NCI-H2029 (cell line): ENCODE data around the gene OCIAD2.
"Not testable (repeated sequence)": the region's sequence is repeated elsewhere in the genome, so short reads cannot be mapped to it uniquely, and the experiment has no call there.

Experiments used
- DNase-seq: peaks from one replicate; lab custom pipeline; 2025; lab: John Stamatoyannopoulos, UW

OCIAD2 gene

DNA sequence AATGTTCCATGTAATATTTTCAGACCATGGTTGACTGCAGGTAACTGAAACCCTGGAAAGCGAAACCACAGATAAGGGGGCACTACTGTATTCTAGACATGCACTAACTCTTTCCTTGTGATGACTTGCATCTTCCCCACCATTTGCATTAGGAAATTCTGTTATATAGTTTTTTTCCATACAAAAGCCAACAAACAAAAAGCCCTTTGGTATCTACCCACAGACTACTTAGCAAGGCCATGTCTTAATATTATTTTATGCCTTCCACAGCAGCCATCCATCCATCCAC lies 52.2 kb downstream of the OCIAD2 start:
- DNase-seq, result no peak

DNA sequence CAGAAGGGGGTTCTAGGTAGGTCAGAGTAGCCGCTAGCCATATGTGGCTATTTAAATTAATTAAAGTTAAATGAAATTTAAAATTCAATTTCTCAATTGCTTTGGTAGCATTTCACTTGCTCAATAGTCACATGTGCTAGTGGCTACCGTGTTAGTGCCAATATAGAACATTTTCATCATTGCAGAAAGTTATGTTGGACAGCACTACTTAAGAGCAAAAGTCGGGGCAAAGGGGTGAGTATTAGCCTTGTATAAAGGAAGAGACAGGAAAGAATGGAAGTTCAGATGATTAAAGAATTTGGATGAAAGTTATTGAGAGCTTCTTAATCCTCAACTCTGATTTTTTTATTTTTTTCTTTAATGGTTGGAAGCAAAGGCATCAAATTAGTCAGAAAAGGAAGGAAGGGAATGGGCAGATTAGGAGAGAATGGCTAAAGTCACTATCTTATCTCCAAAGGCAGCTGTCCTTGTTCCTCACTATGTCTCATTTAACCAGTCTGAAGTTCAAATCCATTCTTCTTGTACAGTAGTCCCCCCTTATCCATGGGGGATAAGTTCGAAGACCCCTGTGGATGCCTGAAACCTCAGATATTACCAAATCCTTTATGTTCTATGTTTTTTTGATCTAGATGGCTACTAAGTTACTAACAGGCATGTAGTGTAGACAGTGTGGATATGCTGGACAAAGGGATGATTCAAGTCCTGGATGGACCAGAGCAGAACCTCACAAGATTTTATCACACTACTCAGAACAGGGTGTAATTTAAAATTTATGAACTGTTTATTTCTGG lies 52.8 kb downstream of the OCIAD2 start:
- DNase-seq, result no peak

DNA sequence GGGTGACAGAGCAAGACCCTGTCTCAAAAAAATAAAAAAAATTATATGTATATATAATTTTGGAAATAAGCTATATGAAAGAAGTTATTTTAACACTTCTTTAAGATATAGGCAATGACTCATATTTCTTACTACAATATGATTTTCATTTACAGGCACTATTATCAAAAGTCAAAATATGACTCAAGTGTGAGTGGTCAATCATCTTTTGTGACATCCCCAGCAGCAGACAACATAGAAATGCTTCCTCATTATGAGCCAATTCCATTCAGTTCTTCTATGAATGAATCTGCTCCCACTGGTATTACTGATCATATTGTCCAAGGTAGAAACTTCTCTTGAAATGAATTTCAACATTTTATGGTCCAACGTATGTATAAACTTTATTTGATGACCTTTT lies 54.9 kb downstream of the OCIAD2 start:
- DNase-seq, result no peak

DNA sequence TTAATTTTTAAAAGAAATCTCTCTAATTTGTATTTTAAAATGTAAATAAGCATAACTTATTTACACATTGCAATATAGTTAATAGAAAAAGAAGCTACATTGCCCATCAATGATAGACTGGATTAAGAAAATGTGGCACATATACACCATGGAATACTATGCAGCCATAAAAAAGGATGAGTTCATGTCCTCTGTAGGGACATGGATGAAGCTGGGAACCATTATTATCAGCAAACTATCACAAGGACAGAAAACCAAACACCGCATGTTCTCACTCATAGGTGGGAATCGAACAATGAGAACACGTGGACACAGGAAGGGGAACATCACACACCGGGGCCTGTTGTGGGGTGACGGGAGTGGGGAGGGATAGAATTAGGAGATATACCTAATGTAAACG lies 57.8 kb downstream of the OCIAD2 start:
- DNase-seq, result not testable (repeated sequence)

DNA sequence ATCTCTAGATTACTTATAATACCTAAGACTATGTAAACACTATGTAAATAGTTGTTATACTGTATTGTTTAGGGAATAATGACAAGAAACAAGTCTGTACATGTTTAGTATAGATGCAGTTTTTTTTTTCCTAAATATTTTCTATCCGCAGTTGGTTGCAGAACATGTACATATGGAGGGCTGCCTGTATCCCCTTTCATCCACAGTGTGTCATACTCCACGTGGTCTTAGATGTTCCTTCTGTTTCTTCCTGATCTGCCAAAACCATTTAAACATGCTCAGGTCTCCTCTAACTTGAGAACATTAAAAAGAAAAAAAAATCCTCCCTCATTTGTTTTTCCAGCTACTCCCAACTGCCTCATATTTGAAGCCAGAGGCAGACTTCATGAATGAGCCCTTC lies 61.7 kb downstream of the OCIAD2 start:
- no peak for DNase-seq

DNA sequence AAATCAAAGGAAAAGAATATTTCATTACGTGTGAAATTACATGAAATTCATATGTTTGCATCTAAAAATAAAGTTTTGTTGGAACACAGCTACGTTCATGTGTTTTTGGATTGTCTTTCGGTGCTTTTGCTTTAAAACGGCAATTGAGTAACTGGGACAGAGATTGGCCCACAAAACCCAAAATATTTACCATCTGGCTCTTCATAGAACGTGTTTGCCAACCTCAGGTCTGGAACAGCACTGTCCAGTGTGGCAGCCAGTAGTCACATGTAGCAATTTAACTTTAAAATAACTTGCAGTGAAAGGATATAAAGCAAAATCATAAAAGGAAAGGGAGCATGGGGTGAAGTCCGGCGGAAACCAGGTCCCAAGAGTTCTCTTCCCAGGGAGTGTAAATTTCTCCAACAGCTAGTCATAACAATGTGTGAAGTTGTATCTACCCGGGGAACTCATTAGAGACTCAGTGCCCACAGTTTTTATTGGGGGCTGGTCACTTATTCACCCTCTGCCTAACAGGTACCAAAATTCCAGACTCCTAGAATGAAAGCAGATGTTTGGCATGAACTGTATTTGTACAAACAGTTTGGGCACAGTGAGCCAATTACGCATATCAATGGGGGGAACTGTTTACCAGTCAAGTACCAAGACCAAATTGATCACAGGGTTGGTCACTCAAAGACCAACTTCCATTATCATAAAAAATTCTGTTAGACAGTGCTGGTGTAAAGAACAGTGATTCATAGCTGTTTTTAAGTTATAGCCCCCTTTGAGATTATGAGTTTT lies 65.3 kb downstream of the OCIAD2 start:
- no peak for DNase-seq

DNA sequence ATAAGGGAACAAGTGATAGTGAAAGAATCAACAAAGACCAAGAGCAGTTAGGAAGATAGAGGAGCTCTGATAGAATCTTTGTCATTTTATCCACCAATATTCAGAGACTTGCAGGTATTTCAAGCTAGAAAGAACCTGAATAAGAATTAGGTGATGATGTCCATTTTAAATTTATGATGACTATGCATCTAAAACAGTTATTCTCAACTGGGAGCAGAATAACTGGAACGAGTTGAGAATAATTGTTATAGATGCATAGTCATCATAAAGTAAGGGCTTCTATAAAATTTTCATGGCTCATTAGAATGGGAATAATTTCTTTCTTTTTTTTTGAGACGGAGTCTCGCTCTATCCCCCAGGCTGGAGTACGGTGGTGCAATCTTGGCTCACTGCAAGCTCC lies 69.9 kb downstream of the OCIAD2 start:
- no peak for DNase-seq
